Muscle layer of colon (tissue), 2 donors: ENCODE results near the gene ADCY9.

Experiments
- H3K27ac ChIP-seq: one replicate; pipeline ENCODE4 v1.7.0; 2013; ENCODE audit warnings: low read depth, mild to moderate bottlenecking, low read length, moderate library complexity
- H3K27me3 ChIP-seq, 2 donors: one replicate each; pipeline ENCODE4 v1.7.0; 2013; ENCODE audit warnings: low read length in 2 of 2, mild to moderate bottlenecking in 2 of 2; ENCODE audit not compliant: insufficient read depth in 2 of 2, control insufficient read depth in 1 of 2
- H3K36me3 ChIP-seq: one replicate; pipeline ENCODE4 v1.7.0; 2013; ENCODE audit warnings: mild to moderate bottlenecking, low read length; ENCODE audit not compliant: insufficient read depth
- H3K4me1 ChIP-seq: one replicate; pipeline ENCODE4 v1.7.0; 2013; ENCODE audit warnings: mild to moderate bottlenecking, low read length; ENCODE audit not compliant: insufficient read depth
- H3K4me3 ChIP-seq, 2 donors: one replicate each; pipeline ENCODE4 v1.7.0; 2013; ENCODE audit warnings: low read length in 2 of 2, low read depth in 1 of 2, mild to moderate bottlenecking in 1 of 2, moderate library complexity in 1 of 2
- H3K9ac ChIP-seq: one replicate; pipeline ENCODE4 v1.7.0; 2013; ENCODE audit warnings: low read length
- H3K9me3 ChIP-seq: one replicate; pipeline ENCODE4 v1.7.0; 2013; ENCODE audit warnings: mild to moderate bottlenecking, low read length
- donor health status: abdominal sarcoma.
- donor health status: Adenocarcinoma of cecum.

The ADCY9 gene

DNA sequence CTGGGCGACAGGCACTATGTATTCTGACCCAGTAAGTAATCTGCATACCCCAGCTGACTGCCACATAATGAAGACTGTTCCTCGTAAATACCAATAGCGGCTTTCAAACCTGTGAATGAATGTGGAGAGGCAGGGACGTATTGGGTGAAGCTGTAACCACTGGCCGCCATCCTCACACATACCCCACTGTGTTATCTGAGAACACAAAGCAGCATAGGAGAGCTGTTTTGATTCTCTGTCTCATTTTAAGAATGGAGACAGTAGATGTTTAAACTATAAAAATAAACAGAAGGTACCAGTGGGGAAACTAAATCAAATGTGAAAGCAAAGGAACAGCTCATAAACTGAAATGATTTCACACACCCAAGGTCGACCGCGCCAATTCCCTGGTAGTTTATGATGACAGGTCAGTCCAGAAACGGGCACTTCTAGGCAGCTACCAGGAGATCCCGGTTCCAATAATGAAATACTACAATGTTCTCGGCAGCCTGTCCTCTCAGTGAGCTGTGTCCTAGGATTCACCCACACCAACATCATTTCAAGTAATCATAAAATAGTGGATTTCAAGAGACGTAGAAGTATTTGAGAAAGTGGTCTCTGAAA is 109.7 kb downstream of the ADCY9 start:
- Histone ChIP-seq H3K4me3 (peak overlapping the region in 1 of 2 donors; percentile 18), H3K36me3 (no peaks in the 10 kb centered on the region), H3K9ac (no peak overlapping the region), H3K27me3 (no peaks in the 10 kb centered on the region), H3K4me1 (peaks cover 9% of the 10 kb centered on the region), H3K9me3 (no peaks in the 10 kb centered on the region), H3K27ac (no peak overlapping the region)

DNA sequence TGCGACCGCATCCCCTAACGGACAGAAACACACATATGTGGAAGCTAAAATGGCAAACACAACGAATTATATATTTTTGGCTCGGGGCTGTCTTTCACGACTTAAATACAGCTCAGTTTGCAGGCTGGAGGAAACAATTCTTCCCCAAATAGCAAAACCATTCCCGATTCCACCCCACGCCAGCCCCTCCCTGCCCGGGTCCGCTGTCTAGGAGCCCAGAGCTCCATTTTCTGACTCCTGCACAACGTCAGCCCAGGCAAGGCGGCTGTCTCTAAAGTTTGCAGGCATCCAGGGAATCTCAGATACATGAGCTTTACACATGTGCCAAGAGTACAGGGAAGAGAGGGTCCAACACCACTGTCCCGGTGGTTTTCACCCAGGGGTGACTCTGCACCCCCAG is 110.5 kb downstream of the ADCY9 start:
- H3K9me3 ChIP-seq = no peaks in the 10 kb centered on the region
- H3K4me3 ChIP-seq = peak overlapping the region in 1 of 2 donors; percentile 18
- H3K4me1 ChIP-seq = peaks cover 9% of the 10 kb centered on the region
- H3K9ac ChIP-seq = no peak overlapping the region
- no peaks in the 10 kb centered on the region for H3K36me3 ChIP-seq
- H3K27ac ChIP-seq = no peak overlapping the region
- H3K27me3 ChIP-seq = no peaks in the 10 kb centered on the region

DNA sequence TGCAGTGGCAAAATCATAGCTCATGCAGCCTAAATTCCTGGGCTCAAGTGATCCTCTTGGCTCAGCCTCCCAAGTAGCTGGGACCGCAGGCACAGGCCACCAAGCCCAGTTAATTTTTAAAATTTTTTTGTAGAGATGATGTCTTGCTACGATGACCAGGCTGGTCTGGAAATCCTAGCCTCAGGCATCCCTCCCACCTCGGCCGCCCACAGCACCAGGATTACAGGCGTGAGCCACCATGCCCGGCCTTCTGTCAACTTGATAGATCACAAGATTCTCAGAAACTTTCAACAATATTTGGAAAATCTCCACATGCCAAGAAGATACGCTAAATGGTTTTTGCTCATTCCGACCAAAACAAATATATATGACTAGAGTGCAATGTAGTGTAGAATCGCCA is 111.0 kb downstream of the ADCY9 start:
- Histone ChIP-seq H3K4me1 (peaks cover 9% of the 10 kb centered on the region), H3K36me3 (no peaks in the 10 kb centered on the region), H3K27ac (no peak overlapping the region), H3K27me3 (no peaks in the 10 kb centered on the region), H3K9ac (no peak overlapping the region), H3K4me3 (peak overlapping the region in 1 of 2 donors; percentile 18), H3K9me3 (no peaks in the 10 kb centered on the region)

DNA sequence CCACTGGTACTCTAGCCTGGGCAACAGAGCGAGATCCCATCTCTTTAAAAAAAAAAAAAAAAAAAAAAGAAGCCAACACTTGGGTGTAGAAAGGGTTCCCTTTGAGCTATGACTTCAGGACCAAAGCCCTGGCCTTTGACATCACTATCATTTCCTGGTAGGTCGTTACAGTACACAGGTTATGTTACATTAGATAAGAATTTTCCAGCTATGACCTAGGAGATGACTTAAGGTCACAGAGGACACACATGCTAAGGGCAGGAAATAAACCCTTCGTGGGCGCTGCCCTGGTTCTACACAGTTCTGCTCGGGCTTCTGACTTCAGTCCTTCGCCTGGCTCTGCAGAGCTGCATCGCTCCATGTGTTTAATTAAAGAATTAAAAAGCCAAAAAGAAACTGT is 112.0 kb downstream of the ADCY9 start:
- H3K4me3 ChIP-seq = no peak overlapping the region
- no peaks in the 10 kb centered on the region for H3K9me3 ChIP-seq
- no peak overlapping the region for H3K27ac ChIP-seq
- no peaks in the 10 kb centered on the region for H3K27me3 ChIP-seq
- H3K36me3 ChIP-seq = no peaks in the 10 kb centered on the region
- no peak overlapping the region for H3K9ac ChIP-seq
- peaks cover 13% of the 10 kb centered on the region for H3K4me1 ChIP-seq

DNA sequence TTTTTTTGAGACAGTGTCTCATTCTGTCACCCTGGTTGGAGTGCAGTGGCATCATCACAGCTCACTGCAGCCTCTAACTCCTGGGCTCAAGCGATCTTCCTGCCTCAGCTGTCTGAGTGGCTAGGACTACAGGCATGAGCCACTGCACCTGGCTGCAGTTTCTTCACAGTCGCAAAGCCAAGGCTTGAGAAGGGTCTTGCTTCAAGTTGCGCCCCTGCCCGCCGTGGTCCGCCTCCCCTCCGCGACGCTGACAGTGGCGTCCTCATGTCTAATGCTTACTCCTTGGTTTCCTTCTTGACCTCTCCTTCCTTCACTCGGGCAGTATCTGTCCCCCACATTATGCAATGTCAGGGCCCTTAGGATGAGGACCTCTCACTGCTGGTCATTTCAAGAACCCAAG is 112.7 kb downstream of the ADCY9 start:
- Histone ChIP-seq H3K9me3 (no peaks in the 10 kb centered on the region), H3K9ac (no peak overlapping the region), H3K36me3 (no peaks in the 10 kb centered on the region), H3K4me3 (no peak overlapping the region), H3K27me3 (no peaks in the 10 kb centered on the region), H3K4me1 (peaks cover 14% of the 10 kb centered on the region), H3K27ac (no peak overlapping the region)

DNA sequence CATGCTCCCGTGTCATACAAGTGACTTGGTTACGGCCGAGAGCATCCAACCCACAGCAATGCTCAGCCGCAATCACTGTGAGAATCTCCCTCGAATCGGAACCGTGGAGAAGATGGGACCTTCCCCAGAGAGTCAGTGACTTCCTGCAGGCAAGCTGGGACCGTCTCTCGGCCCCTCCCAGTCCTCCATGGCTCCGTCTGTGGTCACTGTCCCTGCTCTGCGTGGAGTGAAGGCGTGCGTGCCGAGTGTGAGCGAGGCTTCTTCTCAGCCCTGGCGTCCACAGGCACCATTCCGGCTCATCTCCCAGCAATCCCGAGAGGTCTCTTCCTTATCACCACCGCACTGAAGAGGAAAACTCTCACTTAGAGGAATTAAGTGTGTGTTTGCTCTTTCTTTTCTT is 113.1 kb downstream of the ADCY9 start:
- H3K4me1 ChIP-seq = peaks cover 14% of the 10 kb centered on the region
- no peak overlapping the region for H3K27ac ChIP-seq
- no peaks in the 10 kb centered on the region for H3K36me3 ChIP-seq
- no peaks in the 10 kb centered on the region for H3K9me3 ChIP-seq
- no peak overlapping the region for H3K4me3 ChIP-seq
- no peak overlapping the region for H3K9ac ChIP-seq
- no peaks in the 10 kb centered on the region for H3K27me3 ChIP-seq

DNA sequence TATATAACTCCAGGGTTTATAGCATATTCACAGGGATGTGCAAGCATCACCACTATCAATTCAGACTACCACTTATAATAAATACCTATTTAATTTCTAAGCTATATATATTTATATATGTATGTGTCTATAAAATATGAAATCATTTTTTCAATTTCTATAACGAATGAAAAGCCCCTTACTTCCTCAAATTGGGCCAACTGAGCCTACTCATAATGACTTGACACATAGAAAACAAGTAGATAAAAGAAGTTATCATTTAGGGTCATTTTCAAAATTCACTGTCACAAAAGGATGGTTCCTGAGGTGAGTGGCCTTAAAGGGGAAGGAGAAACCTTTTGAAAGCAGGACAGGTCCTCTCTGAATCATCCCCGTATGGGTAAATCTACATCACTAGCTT is 114.1 kb downstream of the ADCY9 start:
- H3K9me3 ChIP-seq = no peaks in the 10 kb centered on the region
- peaks cover 14% of the 10 kb centered on the region for H3K4me1 ChIP-seq
- no peak overlapping the region for H3K27ac ChIP-seq
- no peaks in the 10 kb centered on the region for H3K36me3 ChIP-seq
- H3K27me3 ChIP-seq = no peaks in the 10 kb centered on the region
- no peak overlapping the region for H3K4me3 ChIP-seq
- H3K9ac ChIP-seq = no peak overlapping the region

DNA sequence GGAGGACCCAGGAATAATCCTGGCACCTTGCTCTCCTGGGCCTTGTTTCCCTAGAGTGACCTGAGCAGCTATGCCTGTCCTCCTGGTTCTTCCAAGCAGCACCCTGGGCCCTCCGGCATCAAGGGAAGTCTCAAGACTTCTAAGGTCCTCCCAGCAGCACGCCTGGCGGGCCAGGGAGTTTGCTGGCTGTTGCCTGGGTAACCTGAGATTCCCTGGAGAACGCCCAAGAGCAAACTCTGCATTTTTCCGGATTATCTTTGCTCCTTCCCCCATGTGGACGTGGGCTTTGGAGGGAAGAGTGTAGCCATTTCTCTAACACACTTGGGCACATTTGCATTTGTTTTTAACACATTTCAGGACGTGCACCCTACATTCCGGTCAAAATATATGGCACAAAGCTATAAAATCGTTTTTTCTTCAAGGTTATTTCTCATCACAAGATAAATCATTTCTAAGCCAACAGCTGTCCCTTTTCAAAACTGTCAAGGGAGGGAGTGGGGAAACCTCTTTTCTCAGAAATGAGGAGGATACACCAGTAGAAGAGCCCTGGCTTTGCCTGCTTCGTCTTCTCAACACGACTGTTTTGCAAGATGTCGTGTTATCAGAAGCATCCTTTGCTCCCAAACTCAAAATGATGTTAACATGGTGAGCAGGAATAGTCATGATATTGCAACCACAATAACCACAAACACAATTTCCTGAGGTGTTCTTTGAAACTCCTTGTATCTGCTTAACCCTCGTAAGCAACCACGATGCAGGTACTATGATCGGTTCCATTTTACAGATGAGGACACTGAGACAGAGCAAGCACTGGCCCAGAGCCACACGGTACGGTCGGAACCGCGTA is 116.5 kb downstream of the ADCY9 start:
- H3K9ac ChIP-seq = no peak overlapping the region
- H3K36me3 ChIP-seq = no peaks in the 10 kb centered on the region
- H3K27me3 ChIP-seq = no peaks in the 10 kb centered on the region
- no peaks in the 10 kb centered on the region for H3K9me3 ChIP-seq
- peaks cover 5% of the 10 kb centered on the region for H3K4me1 ChIP-seq
- H3K4me3 ChIP-seq = no peak overlapping the region
- H3K27ac ChIP-seq = peak overlapping the region; percentile 52

DNA sequence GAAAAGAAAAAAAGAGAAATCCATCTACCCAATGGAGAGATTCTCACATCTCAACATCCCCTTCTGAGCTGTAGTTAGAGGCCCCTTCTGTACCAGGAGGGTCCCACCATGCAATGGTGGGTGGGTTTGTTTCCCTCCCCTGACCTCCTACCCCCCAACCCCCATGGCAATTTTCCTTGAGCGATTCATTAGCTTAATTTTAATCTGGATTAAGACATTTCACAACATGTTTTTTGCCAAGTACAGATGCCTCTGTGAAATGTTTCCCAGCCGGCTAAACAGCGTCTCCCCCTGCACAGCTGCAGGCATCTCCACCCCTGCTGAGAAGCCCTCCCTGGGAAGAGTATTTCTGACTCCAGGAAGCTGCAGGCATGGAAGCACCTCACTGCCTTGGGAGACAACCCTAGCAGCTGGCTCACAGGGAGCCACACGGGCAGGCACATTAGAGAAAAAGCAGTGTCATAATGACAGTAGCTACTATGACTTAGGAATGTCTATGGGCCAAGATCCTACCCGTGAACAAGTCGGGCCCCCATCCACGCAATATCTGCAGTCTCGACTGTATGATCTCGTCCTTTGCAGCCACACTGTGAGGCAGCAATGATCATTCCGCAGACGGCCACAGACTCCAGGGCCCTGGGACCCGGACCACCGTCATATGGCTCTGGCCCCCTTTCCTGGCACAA is 117.3 kb downstream of the ADCY9 start:
- Histone ChIP-seq H3K9me3 (no peaks in the 10 kb centered on the region), H3K9ac (no peak overlapping the region), H3K27ac (peak overlapping the region; percentile 52), H3K27me3 (no peaks in the 10 kb centered on the region), H3K4me1 (peaks cover 5% of the 10 kb centered on the region), H3K36me3 (no peaks in the 10 kb centered on the region), H3K4me3 (no peak overlapping the region)

DNA sequence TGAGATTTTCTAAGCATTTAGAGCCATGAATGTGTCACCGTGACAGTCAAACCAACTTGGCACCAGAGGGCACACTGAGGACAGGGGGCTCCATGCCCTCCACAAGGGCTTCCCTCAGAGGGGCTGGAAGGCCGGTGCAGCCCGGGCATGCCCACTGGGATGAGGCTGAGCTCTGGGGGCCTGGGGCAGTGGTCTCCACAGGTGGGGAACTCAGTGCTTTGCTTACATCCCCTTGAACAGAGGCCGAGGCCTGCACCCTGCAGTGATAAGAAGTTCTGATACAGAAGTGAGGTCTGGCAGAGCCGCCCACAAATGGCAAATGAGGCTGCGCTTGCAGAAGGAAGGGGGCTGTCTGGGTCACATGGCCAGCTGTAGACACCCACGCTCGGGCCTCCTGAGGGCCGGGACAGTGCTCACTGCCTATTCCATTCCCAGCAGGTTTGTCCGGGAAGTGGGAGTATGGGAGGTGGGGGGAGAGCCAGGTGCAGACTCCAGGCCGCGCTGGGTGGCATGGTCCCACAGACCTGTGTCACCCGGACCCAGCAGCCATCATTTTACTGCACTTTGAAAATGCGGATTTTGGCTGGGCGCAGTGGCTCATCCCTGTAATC is 118.9 kb downstream of the ADCY9 start:
- H3K9me3 ChIP-seq = no peaks in the 10 kb centered on the region
- no peak overlapping the region for H3K9ac ChIP-seq
- H3K4me3 ChIP-seq = no peak overlapping the region
- H3K4me1 ChIP-seq = peaks cover 5% of the 10 kb centered on the region
- no peaks in the 10 kb centered on the region for H3K36me3 ChIP-seq
- H3K27me3 ChIP-seq = no peaks in the 10 kb centered on the region
- no peak overlapping the region for H3K27ac ChIP-seq

DNA sequence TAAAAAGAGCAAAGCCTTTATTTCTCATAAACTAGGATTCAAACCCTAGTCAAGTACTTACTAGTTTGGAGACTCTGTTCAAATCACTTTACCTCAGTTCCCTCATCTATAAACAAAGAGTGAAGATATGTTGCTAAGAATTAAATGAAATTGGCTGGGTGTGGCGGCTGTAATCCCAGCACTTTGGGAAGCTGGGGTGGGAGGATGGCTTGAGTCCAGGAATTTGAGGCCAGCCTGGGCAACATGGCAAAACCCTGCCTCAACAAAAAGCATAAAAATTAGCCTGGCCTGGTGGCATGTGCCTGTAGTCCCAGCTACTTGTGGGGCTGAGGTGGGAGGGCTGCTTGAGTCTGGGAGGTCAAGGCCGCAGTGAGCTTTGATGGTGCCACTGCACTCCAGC is 121.2 kb downstream of the ADCY9 start:
- Histone ChIP-seq H3K36me3 (no peaks in the 10 kb centered on the region), H3K9me3 (no peaks in the 10 kb centered on the region), H3K27ac (no peak overlapping the region), H3K27me3 (no peaks in the 10 kb centered on the region), H3K4me1 (peaks cover 5% of the 10 kb centered on the region), H3K9ac (no peak overlapping the region), H3K4me3 (no peak overlapping the region)
